ENCODE data around the gene BCL7B.
"Not testable (repeated sequence)": the region's sequence is repeated elsewhere in the genome, so short reads cannot be mapped to it uniquely, and the experiment has no call there.

Gene BCL7B

DNA sequence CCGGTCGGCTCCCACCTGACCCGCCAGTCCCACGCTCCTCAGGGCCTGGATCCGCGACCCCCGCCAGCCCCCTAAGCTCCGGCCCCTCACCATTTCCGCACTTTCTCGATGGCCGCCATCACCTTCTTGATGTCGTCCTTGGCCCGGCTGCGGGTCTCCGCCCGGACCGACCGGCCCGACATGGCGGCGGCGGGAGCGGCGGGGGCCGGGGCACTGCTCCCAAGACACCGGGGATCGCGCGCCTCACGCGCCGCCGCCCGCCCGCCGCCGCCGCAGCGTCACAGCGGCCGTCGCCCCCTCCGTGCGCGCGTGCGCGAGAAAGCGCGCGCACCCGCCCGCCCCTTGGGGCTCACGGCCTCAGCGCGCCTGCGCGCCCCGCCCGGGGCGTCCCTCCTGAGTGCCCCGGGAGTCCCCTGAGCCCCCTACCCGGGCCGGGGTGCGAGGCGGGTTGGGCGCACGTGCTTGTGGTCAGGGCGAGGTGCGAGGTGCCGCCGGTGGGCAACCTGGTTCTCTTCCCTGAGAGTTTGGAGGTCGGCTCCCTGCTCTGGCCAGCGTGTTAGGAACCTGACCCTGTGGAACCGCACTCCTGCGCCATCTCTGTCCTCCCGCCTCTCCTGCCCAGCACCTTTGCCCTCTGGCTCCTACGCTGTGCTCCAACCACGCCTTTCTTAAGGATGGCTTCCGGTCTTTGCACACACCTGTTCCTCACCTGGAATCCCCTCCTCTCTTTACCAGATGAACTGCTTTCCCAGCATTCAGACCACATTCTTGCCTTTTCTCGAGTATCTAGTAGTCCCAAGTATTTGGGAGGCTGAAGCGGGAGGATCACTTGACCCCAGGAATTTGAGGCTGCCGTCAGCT is at the start of gene BCL7B:
Gene BCL7B (minus strand): TSS at position 294 of the 861 bp plus-strand sequence. CDS start 112 bp downstream, at position 182.
- peak; percentile 65 to 68 for DNase-seq (ENCODE audit: low read depth in 1 of 2, low spot score in 1 of 2)

DNA sequence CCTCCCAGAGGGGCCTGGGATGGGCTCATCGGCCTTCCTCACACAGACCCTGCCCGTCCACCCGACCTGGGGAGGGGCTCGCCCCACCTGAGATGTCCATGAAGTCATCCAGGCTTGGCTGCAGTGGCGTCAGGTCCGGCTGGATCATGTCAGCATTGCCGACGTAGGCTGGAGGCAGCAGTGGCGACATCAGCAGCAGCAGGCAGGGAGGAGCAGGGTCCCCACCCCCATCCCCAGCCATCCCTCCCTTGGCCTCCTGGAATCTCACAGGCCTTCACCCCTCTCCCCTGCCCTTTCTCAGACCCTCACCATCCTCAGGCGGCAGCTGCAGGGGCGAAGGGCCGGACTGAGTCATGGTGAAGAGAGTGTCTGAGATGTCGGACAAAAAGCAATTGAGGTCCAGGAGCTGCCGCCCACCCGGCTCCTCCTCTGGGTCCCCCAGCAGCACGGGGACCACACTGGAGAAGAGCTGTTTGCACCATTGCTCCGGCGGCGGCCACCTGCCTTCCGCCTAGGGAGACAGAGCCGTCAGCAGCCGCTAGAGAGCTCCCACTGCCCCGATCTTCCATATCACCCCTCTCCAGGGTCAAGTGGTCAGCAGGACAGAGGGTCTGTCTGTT is 48.2 kb upstream of the BCL7B start:
- no peak for DNase-seq (ENCODE audit: low read depth in 1 of 2, low spot score in 1 of 2)

DNA sequence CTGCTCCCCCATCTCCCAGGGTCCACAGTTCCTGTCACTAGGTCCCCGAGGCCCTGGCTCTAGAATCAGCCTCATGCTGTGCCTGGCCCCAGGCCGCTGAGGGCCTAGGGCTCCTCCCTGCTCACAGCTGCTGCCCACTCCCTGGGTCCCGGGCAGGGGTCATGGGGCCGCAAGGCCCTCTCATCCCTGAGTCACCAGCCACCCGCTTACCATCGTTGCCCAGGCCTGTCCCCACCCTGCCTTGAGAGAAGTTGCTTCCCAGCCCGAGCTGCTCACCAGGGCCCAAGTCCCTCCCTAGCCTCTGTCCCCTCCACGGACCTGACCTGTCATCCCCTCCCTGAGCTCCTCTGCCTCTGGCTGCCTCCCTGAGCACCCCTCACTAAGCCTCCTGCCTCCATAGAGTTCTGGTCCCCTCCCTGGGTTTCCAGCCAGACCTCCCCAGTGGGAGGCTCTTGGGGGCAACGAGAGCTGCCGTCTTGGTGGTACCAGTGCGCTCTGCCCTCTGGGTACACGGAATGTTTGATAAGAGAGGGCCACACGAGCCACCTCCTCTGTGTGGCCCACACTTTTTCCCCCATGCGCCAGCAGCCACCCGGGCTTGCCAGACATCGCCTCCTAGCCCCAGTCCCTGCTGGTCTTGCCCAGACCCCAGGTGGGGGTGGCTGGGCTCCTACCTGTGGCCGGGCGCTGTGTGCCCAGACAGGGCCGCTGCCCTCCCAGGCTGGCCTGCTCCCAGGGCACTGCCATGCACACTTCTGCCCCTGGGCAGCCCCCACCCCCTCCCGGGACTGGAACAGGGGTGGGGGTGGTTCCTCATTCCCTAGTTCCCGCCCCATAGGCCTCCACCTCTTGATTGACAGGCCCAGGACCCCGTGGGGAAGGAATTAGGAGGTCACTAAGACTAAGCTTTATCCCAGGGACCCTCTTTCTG is 45.5 kb upstream of the BCL7B start:
- no peak for DNase-seq (ENCODE audit: low read depth in 1 of 2, low spot score in 1 of 2)

DNA sequence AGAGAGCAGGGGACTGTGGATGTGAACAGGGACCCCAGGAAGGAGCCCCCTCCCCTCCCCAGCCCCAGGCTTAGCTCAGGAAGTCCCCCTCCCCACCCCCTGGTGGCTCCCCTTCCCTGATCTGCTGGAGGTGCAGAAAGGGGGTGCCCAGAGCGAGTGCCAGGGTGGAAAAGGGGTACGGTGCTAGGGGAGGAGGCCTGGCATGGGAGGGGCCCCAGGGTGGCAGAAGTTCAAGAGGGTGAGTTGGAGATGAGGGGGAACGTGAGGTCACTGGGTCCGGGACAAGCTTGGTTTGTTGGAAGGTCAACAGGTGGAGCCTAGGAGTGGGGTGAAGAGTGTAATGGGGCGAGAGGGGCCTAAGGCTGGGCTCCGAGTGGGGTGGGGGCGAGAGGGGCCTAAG is 42.4 kb upstream of the BCL7B start:
- DNase-seq (ENCODE audit: low read depth in 1 of 2, low spot score in 1 of 2): no peak

DNA sequence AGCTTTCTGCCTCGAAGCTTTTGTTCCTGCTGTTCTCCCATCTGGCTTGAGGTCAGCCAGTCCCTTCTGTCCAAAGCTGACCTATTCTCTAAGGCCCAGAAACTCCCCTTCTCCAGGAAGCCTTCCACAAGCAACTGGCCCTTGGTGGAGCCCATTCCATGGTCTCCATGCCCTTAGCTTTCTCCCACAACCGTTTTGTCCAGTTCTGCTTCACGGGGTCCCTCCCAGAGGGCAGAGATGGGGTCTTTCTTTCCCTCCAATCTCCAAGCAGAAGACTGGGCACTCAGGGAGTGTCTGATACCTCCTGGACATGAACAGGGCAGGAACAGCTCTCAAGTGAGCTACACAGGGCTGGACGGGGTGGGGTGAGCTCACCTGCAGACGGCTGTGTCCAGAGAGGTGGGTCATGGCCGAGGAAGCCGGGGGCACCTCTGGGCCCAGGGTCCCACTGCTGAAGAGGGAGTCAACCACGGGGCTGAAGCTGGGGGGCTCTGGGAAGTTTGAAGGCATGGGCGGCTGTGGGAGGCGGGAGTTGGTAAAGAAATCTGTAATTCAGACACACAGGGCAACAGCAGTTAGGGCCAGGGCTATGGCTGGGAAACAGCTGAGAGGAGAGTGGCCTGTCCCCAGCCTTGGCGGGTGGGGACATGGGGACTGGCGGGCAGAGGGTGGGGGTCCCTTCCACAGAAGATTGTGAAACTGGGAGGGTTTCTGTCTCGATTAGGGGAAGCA is 41.8 kb upstream of the BCL7B start:
- DNase-seq (ENCODE audit: low read depth in 1 of 2, low spot score in 1 of 2): no peak

DNA sequence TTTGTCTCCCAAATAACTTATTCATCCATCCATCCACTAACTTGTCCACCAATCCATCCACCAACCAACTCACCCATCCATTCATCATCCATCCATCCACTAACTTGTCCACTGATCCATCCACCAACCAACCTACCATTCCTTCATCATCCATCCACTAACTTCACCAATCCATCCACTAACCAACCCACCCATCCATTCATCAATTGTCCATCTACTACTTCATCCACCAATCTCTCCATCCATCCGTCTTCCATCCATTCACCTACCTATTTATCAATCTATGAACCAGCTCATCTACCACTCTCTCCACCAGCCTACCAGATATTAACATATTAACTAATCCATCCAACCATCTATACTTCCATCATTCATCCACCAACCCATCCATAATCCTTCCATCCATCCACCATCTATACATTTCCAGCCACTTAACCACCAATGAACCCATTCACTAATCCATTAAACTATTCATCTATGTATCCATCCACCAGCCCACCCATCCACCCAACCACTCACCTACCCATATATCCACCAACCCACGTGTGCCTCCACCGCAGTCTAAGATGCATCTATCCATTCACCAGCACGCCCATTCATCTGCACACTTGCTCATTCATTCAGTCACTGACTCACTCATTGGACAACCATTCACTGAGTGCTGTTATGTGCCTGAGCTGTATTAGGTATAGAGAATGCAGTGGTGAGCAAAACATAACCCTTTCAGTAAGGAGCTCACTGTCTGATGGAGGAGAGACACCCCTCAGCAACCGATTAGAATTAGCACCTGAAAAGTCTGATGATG is 40.7 kb upstream of the BCL7B start:
- no peak for DNase-seq (ENCODE audit: low read depth in 1 of 2, low spot score in 1 of 2)

DNA sequence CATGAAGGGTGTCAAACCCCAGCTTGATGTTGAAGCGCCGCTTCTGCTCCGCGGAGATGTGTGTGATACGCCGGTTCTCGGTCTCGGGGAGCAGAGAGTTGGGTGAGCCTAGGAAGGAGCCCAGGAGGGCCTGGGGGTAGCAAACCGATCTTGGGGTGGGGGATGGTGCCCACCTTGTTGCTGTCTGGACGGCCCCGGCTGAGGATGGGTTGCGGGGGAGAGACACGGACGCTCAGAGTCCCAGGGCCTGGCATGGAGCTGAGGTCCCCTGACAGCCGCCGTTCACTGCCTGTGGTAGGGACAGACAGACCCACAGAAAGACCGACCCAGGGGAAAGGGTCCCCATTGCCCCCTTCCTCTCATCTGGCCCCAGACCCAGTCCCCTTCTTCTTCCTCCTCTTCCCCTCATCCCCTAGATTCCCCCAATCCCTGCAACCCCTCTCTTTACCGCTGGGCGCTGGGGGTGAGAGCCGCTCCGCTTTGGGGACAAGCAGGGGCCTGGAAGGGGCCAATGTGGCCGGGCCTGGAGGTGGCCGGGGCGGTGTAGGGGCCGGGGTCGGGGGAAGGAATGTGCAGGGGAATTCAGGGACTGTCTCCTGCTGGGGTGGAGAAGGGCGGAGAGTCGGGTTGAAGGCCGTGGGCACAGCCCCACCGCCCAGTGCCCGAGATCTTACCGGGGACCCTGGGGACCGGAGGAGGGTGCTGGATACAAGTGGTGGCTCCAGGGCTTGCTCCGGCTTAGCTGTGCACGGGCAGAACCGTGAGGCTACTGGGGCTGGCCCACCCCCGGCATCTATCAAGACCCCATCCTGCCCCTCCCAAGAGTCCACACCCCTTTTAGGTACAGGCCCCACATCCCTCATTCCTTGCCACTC is 38.9 kb upstream of the BCL7B start:
- no peak for DNase-seq (ENCODE audit: low read depth in 1 of 2, low spot score in 1 of 2)

DNA sequence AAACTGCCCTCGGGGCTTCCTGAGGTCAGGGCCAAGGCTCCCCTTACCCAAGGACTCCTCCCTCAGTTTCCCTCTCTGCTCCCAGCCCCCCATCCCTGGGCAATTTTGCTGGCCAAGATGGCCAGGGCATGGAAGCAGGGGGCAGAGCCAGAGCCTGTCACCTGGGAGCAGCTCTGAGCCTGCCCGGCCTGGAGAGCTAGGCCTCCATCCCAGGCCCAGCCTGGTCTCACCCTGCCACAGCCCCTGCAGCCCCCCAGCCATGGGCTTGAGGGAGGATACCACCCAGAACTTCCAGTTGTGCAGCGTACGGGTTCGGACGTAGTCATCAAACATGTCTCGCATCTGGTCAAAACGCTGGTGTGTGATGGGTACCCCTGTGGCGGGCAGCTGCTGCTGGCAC is 37.9 kb upstream of the BCL7B start:
- DNase-seq (ENCODE audit: low read depth in 1 of 2, low spot score in 1 of 2): no peak

DNA sequence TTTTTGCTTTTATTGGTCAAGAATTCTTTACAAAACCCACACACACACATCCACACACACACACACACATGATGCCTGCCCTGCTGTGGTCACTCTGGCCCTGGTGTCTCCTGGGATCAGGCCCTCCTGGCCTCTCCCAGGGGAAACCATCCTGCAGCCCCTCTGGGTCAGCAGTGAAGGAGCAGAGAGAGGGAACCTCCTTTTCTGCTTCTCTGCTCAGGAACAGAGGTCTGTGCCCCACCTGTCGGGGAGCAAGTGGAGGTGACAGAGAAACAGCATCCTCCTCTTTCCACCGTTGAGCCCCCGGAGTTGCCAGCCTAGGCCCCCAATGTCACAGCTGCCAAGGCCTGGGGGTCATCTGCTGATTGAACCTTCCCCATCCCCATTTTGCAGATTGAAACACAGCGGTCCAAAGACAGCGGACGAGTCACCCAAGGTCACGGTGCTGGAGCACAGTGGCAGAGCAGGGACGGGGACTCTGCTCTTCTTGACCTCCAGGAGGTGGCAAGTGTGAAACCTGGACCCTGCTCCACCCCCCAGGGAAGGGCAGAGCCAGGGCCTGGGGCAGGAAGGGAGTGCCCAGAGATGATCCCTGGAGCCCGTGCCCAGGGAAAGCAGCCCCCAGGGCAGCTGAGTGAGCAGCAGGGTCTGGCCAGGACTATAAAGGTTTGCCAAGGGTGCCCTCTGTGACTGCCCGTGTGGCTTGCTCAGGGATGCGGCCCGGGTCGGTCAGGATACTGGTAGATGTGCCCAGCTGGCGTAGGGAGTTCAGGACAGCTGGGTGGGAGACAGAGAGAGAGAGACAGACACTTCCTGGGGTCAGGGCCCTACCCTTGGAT is 35.9 kb upstream of the BCL7B start:
- DNase-seq (ENCODE audit: low read depth in 1 of 2, low spot score in 1 of 2): no peak

DNA sequence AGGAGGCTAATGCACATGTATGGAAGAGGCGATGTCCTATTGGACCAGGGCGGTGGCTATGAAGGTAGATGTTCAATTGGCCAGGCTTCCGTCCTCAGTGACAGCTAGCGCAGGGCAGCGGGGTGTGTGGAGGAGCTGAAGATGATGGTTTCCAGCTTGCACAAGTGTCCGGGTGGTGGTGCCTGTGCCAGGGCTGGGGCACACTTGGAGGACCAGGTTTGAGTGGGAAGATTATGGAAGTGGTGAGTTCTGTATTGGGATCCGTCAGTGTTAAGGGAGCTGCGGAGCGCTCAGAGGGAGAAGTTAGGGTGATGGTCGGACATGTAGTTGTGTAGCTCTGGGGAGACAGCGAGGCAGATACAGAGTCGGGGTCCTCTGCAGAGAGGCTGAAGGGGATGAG is 29.4 kb upstream of the BCL7B start:
- no peak for DNase-seq (ENCODE audit: low read depth in 1 of 2, low spot score in 1 of 2)

DNA sequence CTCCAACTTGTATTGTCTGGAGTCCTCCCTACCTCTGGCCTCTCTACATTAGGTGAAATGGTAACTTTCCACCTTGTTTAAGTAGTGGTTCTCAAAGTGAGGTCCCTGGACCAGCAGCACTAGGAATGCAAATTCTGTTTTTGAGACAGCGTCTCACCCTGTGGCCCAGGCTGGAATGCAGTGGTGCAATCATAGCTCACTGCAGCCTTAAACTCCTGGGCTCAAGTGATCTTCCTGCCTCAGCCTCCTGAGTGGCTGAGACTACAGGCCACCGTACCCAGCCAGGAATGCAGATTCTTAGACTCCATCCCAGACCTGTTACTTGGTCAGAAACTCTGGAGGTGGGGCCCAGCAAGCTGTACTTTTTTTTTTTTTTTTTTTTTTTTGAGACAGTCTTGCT is 27.7 kb upstream of the BCL7B start:
- DNase-seq (ENCODE audit: low read depth in 1 of 2, low spot score in 1 of 2): no peak

DNA sequence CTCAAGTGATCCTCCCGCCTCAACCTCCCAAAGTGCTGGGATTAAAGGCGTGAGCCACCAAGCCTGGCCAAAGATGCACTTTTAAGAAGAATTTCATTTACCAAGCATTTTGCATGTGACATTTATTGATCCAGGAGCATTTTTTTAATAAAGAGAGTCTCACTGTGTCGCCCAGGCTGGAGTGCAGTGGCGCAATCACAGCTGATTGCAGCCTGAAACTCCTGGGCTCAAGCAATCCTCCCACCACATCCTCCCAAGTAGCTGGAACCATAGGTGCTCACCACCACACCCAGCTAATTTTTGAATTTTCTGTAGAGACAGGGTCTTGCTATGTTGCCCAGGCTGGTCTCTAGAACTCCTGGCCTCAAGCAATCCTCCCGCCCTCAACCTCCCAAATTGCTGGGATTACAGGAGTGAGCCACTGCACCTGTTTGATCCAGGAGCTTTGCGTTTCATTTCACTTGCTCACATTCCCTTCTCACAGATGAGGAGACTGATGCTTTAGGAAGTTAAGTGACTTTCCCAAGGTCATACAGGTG is 25.2 kb upstream of the BCL7B start:
- no peak for DNase-seq (ENCODE audit: low read depth in 1 of 2, low spot score in 1 of 2)

DNA sequence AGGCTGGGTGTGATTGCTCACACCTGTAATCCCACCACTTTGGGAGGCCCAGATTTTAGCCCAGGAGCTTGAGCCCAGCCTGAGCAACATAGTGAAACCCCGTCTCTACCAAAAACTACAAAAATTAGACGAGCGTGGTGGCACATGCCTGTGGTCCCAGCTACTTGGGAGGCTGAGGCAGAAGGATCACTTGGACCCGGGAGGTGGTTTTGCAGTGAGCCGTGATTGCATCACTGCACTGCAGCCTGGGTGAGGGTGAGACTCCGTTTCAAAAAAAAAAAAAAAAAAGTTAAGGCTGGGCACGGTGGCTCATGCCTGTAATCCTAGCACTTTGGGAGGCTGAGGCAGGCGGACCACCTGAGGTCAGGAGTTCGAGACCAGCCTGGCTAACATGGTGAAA is 23.5 kb upstream of the BCL7B start:
- DNase-seq (ENCODE audit: low read depth in 1 of 2, low spot score in 1 of 2): not testable (repeated sequence)

DNA sequence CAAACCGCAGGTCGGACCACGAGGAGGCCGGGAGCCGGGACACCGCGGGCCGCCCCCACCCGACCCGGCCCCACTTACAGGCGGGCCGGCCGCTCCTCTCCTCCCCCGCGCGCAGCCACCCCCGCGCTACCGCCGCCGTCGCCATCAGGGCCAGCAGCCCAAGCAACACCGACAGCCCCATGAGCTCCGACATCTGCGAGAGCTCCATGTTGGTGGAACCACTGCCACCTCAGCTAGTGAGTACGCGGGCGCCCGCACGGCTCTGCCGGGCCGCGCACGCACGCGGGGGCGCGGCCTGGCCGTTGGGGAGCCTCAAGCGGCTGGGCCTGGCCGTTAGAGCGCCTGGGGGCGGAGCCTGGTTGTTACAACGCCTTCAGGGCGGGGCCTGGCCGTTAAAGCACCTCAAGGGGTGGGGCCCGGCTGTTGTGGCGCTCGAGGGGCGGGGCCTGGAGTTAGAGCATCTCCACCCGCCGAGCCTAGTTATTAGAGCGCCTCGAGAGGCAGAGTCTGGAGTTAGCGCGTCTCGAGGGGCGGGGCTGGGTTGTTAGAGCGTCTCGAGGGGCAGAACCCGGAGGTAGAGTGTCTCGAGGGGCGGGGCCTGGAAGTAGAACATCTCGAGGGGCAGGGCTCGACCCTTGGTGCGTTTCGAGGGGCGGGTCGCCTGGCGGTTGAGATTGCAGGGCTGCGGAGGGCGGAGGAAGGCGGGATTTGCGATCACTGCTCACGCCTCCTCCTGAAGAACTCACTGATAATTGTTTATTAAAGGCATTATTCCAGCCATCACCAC is 21.0 kb upstream of the BCL7B start, which contains the start of gene TBL2:
Gene TBL2 (minus strand): TSS at position 238 of the 787 bp plus-strand sequence. CDS start 30 bp downstream, at position 208.
- peak; percentile 97 to 98 for DNase-seq (ENCODE audit: low read depth in 1 of 2, low spot score in 1 of 2)

DNA sequence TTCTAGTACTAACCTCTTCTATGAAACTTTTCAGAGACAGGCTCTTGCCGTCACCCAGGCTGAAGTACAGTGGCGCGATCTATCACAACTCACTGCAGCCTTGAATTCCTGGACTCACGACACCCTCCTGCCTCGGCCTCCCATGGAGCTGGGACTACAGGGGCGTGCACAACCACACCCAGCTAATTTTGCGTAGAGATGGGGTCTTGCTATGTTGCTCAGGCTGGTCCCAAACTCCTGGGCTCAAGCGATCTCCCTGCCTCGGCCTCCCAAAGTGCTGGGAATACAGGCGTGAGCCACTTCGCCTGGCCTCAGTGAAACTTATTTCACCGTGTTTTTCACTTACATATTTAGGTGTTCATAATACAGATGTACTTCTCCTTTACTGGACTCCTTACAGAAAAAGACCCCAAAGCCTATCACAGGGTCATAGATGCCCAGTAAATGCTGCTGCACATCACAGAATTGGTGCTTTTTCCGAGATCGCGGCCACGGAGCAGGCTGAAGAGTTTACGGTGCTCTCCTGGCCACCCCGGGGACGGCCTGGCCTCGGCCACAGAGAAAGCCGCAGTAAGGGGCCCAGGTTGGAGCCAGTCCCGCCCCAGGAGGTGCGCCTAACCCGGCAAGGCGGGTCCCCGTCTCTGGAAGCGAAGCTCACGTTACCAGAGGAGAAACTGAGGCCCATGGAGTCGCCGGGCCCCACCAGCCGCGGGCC is 20.3 kb upstream of the BCL7B start:
- no peak for DNase-seq (ENCODE audit: low read depth in 1 of 2, low spot score in 1 of 2)

DNA sequence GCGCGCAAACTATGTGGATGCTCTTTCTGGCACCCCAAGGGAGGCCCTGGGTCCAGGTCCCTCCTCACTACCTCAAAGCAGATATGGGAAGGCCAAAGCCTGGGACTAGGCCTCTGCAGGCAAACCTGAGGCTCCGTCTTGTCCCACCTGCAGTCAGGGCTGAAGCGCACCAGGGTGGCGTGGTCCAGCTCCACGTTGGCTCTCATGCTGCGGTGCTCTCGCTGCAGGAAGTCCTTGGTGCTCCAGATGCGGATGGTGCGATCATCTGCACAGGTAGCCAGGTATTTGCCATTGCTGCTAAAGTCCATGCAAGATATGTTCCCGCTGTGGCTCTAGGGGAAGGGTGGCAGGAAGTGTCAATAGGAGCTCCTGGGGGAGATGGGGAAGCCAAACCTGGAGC is 16.3 kb upstream of the BCL7B start:
- no peak for DNase-seq (ENCODE audit: low read depth in 1 of 2, low spot score in 1 of 2)

All from stimulated activated CD4-positive, alpha-beta T cell treated with anti-CD3 and anti-CD28 coated beads, Interleukin-15, amount 100 ng/mL, for 1 hour (primary cell).